ENCODE results near the gene SORD. TPM values are rescaled to one million over a fixed set of nuclear protein-coding genes. Genes with fewer than 3 reads are reported as not detected.

SORD gene
- total and polyA plus RNA-seq, 2 donors (not counting 3 experiments of a cell fraction or from before 2014, with no cell fraction given), result 16.6 to 31.8 TPM

DNA sequence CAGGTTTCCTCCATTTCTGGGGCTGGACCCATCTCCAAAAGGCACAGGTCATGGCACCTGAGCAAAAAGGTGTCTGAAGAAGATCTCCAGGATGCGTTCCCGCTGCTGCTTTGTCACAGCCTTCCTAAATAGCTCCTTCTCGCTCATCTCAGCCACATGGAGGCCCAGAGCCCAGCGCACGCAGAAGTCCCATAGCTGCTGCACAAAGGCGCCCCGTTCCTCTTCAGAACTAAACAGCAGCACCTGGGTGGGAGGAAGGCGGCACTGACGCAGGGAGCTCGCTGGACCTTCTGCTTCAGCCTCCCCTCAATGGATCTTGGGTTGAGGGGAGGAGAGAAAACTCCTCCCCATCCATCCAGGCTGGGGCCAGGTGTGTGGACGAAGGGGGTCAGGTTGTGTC lies 82.6 kb downstream of the SORD start:
- Histone ChIP-seq H3K9me3 (replicated peaks; ENCODE audit: control insufficient read depth, insufficient read depth, low read length) (no peaks in the 10 kb centered on the region), H3K27me3 (ENCODE audit: control insufficient read depth in 2 of 2, insufficient read depth in 2 of 2, low read length in 2 of 2) (peaks cover 16 to 34% of the 10 kb centered on the region in 2 experiments), H3K4me2 (ENCODE audit: insufficient read depth, low read length) (no peak overlapping the region), H2AFZ (ENCODE audit: low read depth, low read length) (no peak overlapping the region), H3K4me3 (replicated peaks in 1 of 3; ENCODE audit: insufficient read depth in 1 of 3, low read depth in 1 of 3, low read length in 3 of 3) (no peak overlapping the region), H3K9me1 (replicated peaks; ENCODE audit: control insufficient read depth, extremely low read depth, insufficient read depth, low read length) (no peaks in the 10 kb centered on the region), H3K79me2 (ENCODE audit: control insufficient read depth, insufficient read depth, low read length) (no peaks in the 10 kb centered on the region), H3K4me1 (ENCODE audit: control insufficient read depth, extremely low read depth, insufficient read depth, low read length) (no peaks in the 10 kb centered on the region), H3K9ac (replicated peaks; ENCODE audit: extremely low read depth, insufficient read depth, low read length) (no peak overlapping the region), H3K27ac (ENCODE audit: insufficient read depth, low read depth, low read length) (no peak overlapping the region), H3K36me3 (ENCODE audit: control insufficient read depth in 2 of 2, extremely low read depth in 1 of 2, insufficient read depth in 2 of 2, low read length in 2 of 2) (no peaks in the 10 kb centered on the region), H4K20me1 (replicated peaks; ENCODE audit: control insufficient read depth, extremely low read depth, insufficient read depth, low read length) (no peaks in the 10 kb centered on the region)
- intact Hi-C loops (cut with micrococcal nuclease) (no loop called here), dilution Hi-C loops (cut with MboI; ENCODE audit: extremely low pct_ligation_motif_present, low sequenced_read_pairs) (no loop called here)
- no TSS peak for BruUV-seq (replicated peaks)
- ChIA-PET CTCF (interaction anchor here (1.6 to 2.7 kb wide), 2 partner anchors 13 to 17 kb away, joined by 4 to 18 read pairs; no protein-coding TSS in a partner anchor), POLR2A (no interaction called here)
- FAIRE-seq (no peak), DNase-seq (ENCODE audit: low read depth, low spot score) (no peak)
- no peak for TF ChIP-seq POLR2AphosphoS5 (IDR thresholded peaks at IDR 0.05; ENCODE audit: insufficient read depth, low read depth, low read length)
- TF ChIP-seq EZH2 (IDR thresholded peaks at IDR 0.05; ENCODE audit: borderline replicate concordance, low read depth, low read length, severe bottlenecking), result no peak
- no peak for TF ChIP-seq MYC (IDR thresholded peaks at IDR 0.05; ENCODE audit: low read depth, low read length)
- no peak for TF ChIP-seq FOS (IDR thresholded peaks at IDR 0.05; ENCODE audit: borderline replicate concordance, insufficient read depth, low read length)
- TF ChIP-seq GATA2 (IDR thresholded peaks at IDR 0.05; ENCODE audit: insufficient read depth, insufficient read length, low read depth, low read length), result no peak
- TF ChIP-seq, protein P1, sequence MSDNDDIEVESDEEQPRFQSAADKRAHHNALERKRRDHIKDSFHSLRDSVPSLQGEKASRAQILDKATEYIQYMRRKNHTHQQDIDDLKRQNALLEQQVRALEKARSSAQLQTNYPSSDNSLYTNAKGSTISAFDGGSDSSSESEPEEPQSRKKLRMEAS (IDR thresholded peaks at IDR 0.05; ENCODE audit: insufficient read depth, insufficient read length), result no peak
- TF ChIP-seq JUN (IDR thresholded peaks at IDR 0.05; ENCODE audit: borderline replicate concordance, insufficient read depth, insufficient read length, low read depth), result no peak

Measured in endothelial cell of umbilical vein (primary cell).